K562 (cell line): ENCODE data around the gene GFI1B. TPM values are rescaled to one million over a fixed set of nuclear protein-coding genes. Genes with fewer than 3 reads are reported as not detected.

ENCODE experiments used
- ATAC-seq: fragments of 200-7000 bp; cut with Tn5 transposase; 3 replicates; pipeline ENCODE4 v1.9.1; 2020; ENCODE audit warnings: moderate library complexity
- BruUV-seq: library from RNA; stranded (reverse); fragments of 400-500 nt; replicated peaks from 2 replicates; lab custom pipeline; 2021; lab: Mats Ljungman, UMichigan
- CTCF ChIA-PET: fragments of 300-600 bp; formaldehyde crosslinking; extraction: SDS; loops from one replicate; lab custom pipeline; 2021; ENCODE audit warnings: low intra/inter-chr PET ratio; lab: Yijun Ruan, JAX
- POLR2A ChIA-PET: fragments of 300-600, 350-650 bp; sonication (Branson Sonifier 250); formaldehyde crosslinking; extraction: SDS; loops from one replicate; lab custom pipeline; 2021; ENCODE audit warnings: antibody characterized with exemption, inconsistent platforms; lab: Yijun Ruan, JAX
- DNase-seq, 4 experiments: peaks; one replicate each; pipeline versions ENCODE4 v3.0.0 to v3.0.0-alpha.2; 2011 to 2018; ENCODE audit warnings: low spot score in 3 of 4, mixed read lengths in 3 of 4; ENCODE audit errors: extremely low read depth in 1 of 4
- FAIRE-seq: peaks from 2 replicates; lab custom pipeline; 2011; peaks lifted over from hg19 to GRCh38; lab: Jason Lieb, UNC
- H2AFZ ChIP-seq: 2 replicates; pipeline ENCODE4 v1.6.0; 2011; ENCODE audit warnings: low read depth, low read length, control low read depth, inconsistent platforms
- H3K27ac ChIP-seq: fragments of 200-600 bp; 3 replicates; pipeline ENCODE4 v1.8.0; 2011; ENCODE audit warnings: low read depth, mild to moderate bottlenecking, control low read depth, inconsistent platforms, low read length, moderate library complexity, mixed read lengths; ENCODE audit errors: extremely low read depth
- H3K27me3 ChIP-seq, 2 experiments: fragments of 300-600 bp in 1 of 2; 2 replicates in 1 of 2; 3 replicates in 1 of 2; pipeline versions ENCODE4 v1.6.0 to v1.8.0; 2011; ENCODE audit warnings: inconsistent platforms in 2 of 2, low read length in 2 of 2, mild to moderate bottlenecking in 1 of 2, mixed read lengths in 1 of 2, moderate library complexity in 1 of 2; ENCODE audit not compliant: control insufficient read depth in 2 of 2, insufficient read depth in 2 of 2
- H3K36me3 ChIP-seq: fragments of 300-600 bp; 3 replicates; pipeline ENCODE4 v1.8.0; 2011; ENCODE audit warnings: mild to moderate bottlenecking, low read length, inconsistent platforms; ENCODE audit not compliant: control insufficient read depth, insufficient read depth
- H3K4me1 ChIP-seq, 2 experiments: fragments of 200-600 bp in 1 of 2; replicated peaks in 1 of 2; 2 replicates in 1 of 2; 3 replicates in 1 of 2; pipeline versions ENCODE4 v1.5.1 to v1.8.0; 2011; ENCODE audit warnings: inconsistent platforms in 2 of 2, low read length in 2 of 2, mild to moderate bottlenecking in 1 of 2, mixed read lengths in 1 of 2, moderate library complexity in 1 of 2; ENCODE audit not compliant: control insufficient read depth in 2 of 2, insufficient read depth in 2 of 2
- H3K4me2 ChIP-seq: 2 replicates; pipeline ENCODE4 v1.6.1; 2011; ENCODE audit warnings: low read length, control low read depth, inconsistent platforms, mixed read lengths; ENCODE audit not compliant: insufficient read depth
- H3K4me3 ChIP-seq: fragments of 200-600 bp; sonication (generic), shearing (Covaris generic); 2 replicates; pipeline ENCODE4 v1.5.1; 2016; ENCODE audit warnings: control low read depth, inconsistent platforms
- H3K79me2 ChIP-seq: fragments of 200-600 bp; 3 replicates; pipeline ENCODE4 v1.8.0; 2011; ENCODE audit warnings: low read length, inconsistent platforms; ENCODE audit not compliant: control insufficient read depth, insufficient read depth
- H3K9ac ChIP-seq, 2 experiments: 2 replicates each; pipeline versions ENCODE4 v1.6.0 to v1.6.1; 2011; ENCODE audit warnings: low read depth in 2 of 2, low read length in 2 of 2, control low read depth in 1 of 2, inconsistent platforms in 1 of 2, mild to moderate bottlenecking in 1 of 2, mixed read lengths in 1 of 2; ENCODE audit not compliant: insufficient read depth in 1 of 2
- H3K9me1 ChIP-seq: one replicate; pipeline ENCODE4 v1.6.0; 2011; ENCODE audit warnings: inconsistent platforms, mild to moderate bottlenecking, low read length, moderate library complexity; ENCODE audit not compliant: control insufficient read depth, insufficient read depth
- H3K9me3 ChIP-seq: replicated peaks from 2 replicates; pipeline ENCODE4 v1.5.1; 2011; ENCODE audit warnings: low read depth, low read length, inconsistent platforms; ENCODE audit not compliant: control insufficient read depth, insufficient read depth
- H4K20me1 ChIP-seq: replicated peaks from 2 replicates; pipeline ENCODE4 v1.6.1; 2011; ENCODE audit warnings: low read length, inconsistent platforms, mixed read lengths; ENCODE audit not compliant: control insufficient read depth, insufficient read depth
- ATF6 ChIP-seq: sonication (generic); formaldehyde crosslinking; IDR thresholded peaks from 2 replicates; pipeline ENCODE4 v1.4.0; 2020; ENCODE audit warnings: mild to moderate bottlenecking, missing genetic modification reagents
- CEBPB ChIP-seq: fragments of 450-650 bp; IDR thresholded peaks from 2 replicates; pipeline ENCODE4 v1.6.1; 2016; ENCODE audit warnings: missing genetic modification characterization, missing compliant biosample characterization
- CEBPG ChIP-seq, 3 experiments: fragments of 200-800 bp in 1 of 3; sonication (Bioruptor generic) in 1 of 3; sonication (generic) in 1 of 3; formaldehyde crosslinking in 1 of 3; IDR thresholded peaks in 2 of 3; conservative IDR thresholded peaks in 1 of 3; 2 replicates each; pipeline versions ENCODE4 v1.6.1 to v1.8.0; 2016 to 2022; ENCODE audit warnings: missing compliant biosample characterization in 2 of 3, missing genetic modification characterization in 2 of 3, mild to moderate bottlenecking in 1 of 3, missing genetic modification reagents in 1 of 3
- CREB3 ChIP-seq: fragments of 450-650 bp; conservative IDR thresholded peaks from 2 replicates; pipeline ENCODE4 v1.6.1; 2016; ENCODE audit warnings: missing genetic modification characterization, low read depth, mild to moderate bottlenecking, missing compliant biosample characterization, moderate library complexity
- ETV6 ChIP-seq, 3 experiments: fragments of 150-350 bp in 1 of 3; sonication (generic) in 1 of 3; formaldehyde crosslinking in 1 of 3; IDR thresholded peaks; 2 replicates each; pipeline versions ENCODE4 v1.6.1 to v1.8.0; 2014 to 2022; ENCODE audit warnings: borderline replicate concordance in 2 of 3, low read depth in 2 of 3, antibody characterized with exemption in 1 of 3, low read length in 1 of 3, mild to moderate bottlenecking in 1 of 3, missing genetic modification reagents in 1 of 3
- MCM5 ChIP-seq: fragments of 450-650 bp; IDR thresholded peaks from 2 replicates; pipeline ENCODE4 v1.6.1; 2016; ENCODE audit warnings: low read depth
- NFRKB ChIP-seq: fragments of 450-650 bp; IDR thresholded peaks from 2 replicates; pipeline ENCODE4 v1.6.1; 2016; ENCODE audit warnings: low read depth
- NR2F6 ChIP-seq: fragments of 450-650 bp; formaldehyde crosslinking; IDR thresholded peaks from 2 replicates; pipeline ENCODE4 v1.4.0; 2020; ENCODE audit warnings: mild to moderate bottlenecking
- POLR2G ChIP-seq: fragments of 200-400 bp; formaldehyde crosslinking; IDR thresholded peaks from 2 replicates; pipeline ENCODE4 v1.6.1; 2017; ENCODE audit warnings: low read depth, mild to moderate bottlenecking, antibody characterized with exemption, low read length, moderate library complexity
- RBBP5 ChIP-seq: fragments of 200-600 bp; sonication (generic); IDR thresholded peaks from 2 replicates; pipeline ENCODE4 v1.6.1; 2012; ENCODE audit warnings: borderline replicate concordance, mild to moderate bottlenecking, low read length, control low read depth, inconsistent platforms; ENCODE audit not compliant: insufficient read depth, poor library complexity, severe bottlenecking
- RBFOX2 ChIP-seq: fragments of 200-400 bp; formaldehyde crosslinking; IDR thresholded peaks from 2 replicates; pipeline ENCODE4 v1.6.1; 2017; ENCODE audit warnings: low read depth, mild to moderate bottlenecking, low read length, moderate library complexity
- ZNF431 ChIP-seq: sonication (generic); formaldehyde crosslinking; IDR thresholded peaks from 2 replicates; pipeline ENCODE4 v1.8.0; 2022; ENCODE audit warnings: mild to moderate bottlenecking, missing genetic modification reagents
- ZNF551 ChIP-seq: fragments of 250-450 bp; sonication (Bioruptor Pico); IDR thresholded peaks from 2 replicates; pipeline ENCODE4 v1.5.0; 2021; ENCODE audit warnings: mild to moderate bottlenecking, moderate library complexity
- WGBS: fragments of 100-300 bp; shearing (Covaris generic); methylation state at CpG from one replicate; pipeline ENCODE4 v1.1.6; 2016; ENCODE audit warnings: low coverage, mixed read lengths; ENCODE audit not compliant: insufficient coverage; ENCODE audit errors: missing lambda C conversion rate; 5-methylcytosine and 5-hydroxymethylcytosine counted together
- in situ Hi-C: fragments of 300-500 bp; cut with MboI; formaldehyde crosslinking; loops from 4 replicates; pipeline ENCODE4 v1.15.0; 2018; ENCODE audit warnings: inconsistent platforms, mixed read lengths
- intact Hi-C: fragments of 100-400 bp; cut with micrococcal nuclease; formaldehyde crosslinking; loops from 2 replicates; pipeline ENCODE4 v1.14.2; 2022
- polyA plus RNA-seq, 8 experiments: library from polyadenylated mRNA; depleted of rRNA in 4 of 8; stranded (reverse) in 5 of 8; unstranded in 3 of 8; fragments of >200 nt; fragmentation: Nextera tagmentation in 2 of 8; fragmentation: Illumina TruSeq in 1 of 8; extraction: Ambion mirVana in 2 of 8; extraction: Trizol in 1 of 8; gene quantifications; 2 replicates each; pipeline versions ENCODE4 v1.2.1 to v1.2.3, GENCODE V29; 2011 to 2014; ENCODE audit warnings: inconsistent platforms in 1 of 8, missing spikeins in 1 of 8
- total RNA-seq, 7 experiments: library from RNA; depleted of rRNA in 6 of 7; stranded (reverse); fragments of >200 nt in 6 of 7; fragmentation: Illumina TruSeq in 2 of 7; extraction: Trizol in 2 of 7; gene quantifications; 2 replicates each; pipeline versions ENCODE4 v1.2.1 to v1.2.3, GENCODE V29; 2011 to 2021; ENCODE audit warnings: low replicate concordance in 1 of 7

GFI1B gene
- total and polyA plus RNA-seq, 9 of the 15 experiments (the other 6 are each of a cell fraction or from before 2014, with no cell fraction given), result 8.0 to 75.7 (median 34.5) TPM

GRCh38 chr9:133003671-133004090, 25.2 kb downstream of the GFI1B start:
- peaks cover 63 to 76% of the 10 kb centered on the region in 2 experiments for H3K4me1 ChIP-seq
- DNase-seq (no peak), FAIRE-seq (no peak), ATAC-seq (peak; percentile 23)
- in situ Hi-C loops, result no loop called here
- H3K4me3 ChIP-seq, result peak overlapping the region; percentile 4; the same call in 1 of the 2 replicates
- H3K36me3 ChIP-seq, result no peaks in the 10 kb centered on the region
- 6% methylated on average over 8 of the region's 9 CpGs for WGBS
- H2AFZ ChIP-seq, result 0 out of 2 replicates have a peak overlapping the region, but pooled peaks have one; percentile 61
- BruUV-seq, result no TSS peak
- peak overlapping the region; percentile 76 for H3K4me2 ChIP-seq
- CTCF ChIA-PET, result no interaction called here
- H3K27me3 ChIP-seq, result no peaks in the 10 kb centered on the region
- peak overlapping the region; percentile 90 for H3K27ac ChIP-seq
- intact Hi-C loops, result loop anchor here (1.0 to 2.0 kb wide), 2 partner anchors 19 to 26 kb away; no protein-coding TSS in a partner anchor
- H3K9me3 ChIP-seq, result no peaks in the 10 kb centered on the region
- H4K20me1 ChIP-seq, result no peaks in the 10 kb centered on the region
- H3K9ac ChIP-seq, result peak overlapping the region; percentile 67 to 86
- POLR2A ChIA-PET, result interaction anchor here (0.6 to 1.7 kb wide), 11 partner anchors 9 to 807 kb away, joined by 3 to 11 read pairs (median 4); partner anchors contain the start of gene GTF3C5
- H3K9me1 ChIP-seq, result peaks cover 5% of the 10 kb centered on the region
- H3K79me2 ChIP-seq, result peaks cover 2% of the 10 kb centered on the region; the same call in 1 of the 3 replicates
- TF ChIP-seq ZNF431 (CRISPR knock-in tag) (peak; percentile 29; the same call in 1 of the 2 replicates), ZNF551 (CRISPR knock-in tag) (no peak), ETV6 (IDR thresholded peaks at IDR 0.05; ENCODE audit: borderline replicate concordance in 1 of 2, low read depth in 2 of 2, low read length in 1 of 2) (no peak), ETV6 (CRISPR knock-in tag; IDR thresholded peaks at IDR 0.05; ENCODE audit: borderline replicate concordance) (no peak), RBFOX2 (peak; percentile 69), CREB3 (0 out of 2 replicates have a peak, but pooled peaks have one; percentile 17), NR2F6 (0 out of 2 replicates have a peak, but pooled peaks have one; percentile 5), CEBPG (CRISPR knock-in tag; IDR thresholded peaks at IDR 0.05) (no peak; the same call in 1 of the 2 replicates), CEBPG (tag; conservative IDR thresholded peaks at IDR 0.05 in 1 of 2, IDR thresholded peaks at IDR 0.05 in 1 of 2) (peak in 1 of 2 experiments; percentile 33; a peak in 1 of 4 replicates), NFRKB (peak; percentile 33; the same call in 1 of the 2 replicates), CEBPB (tag) (peak; percentile 37; the same call in 1 of the 2 replicates), RBBP5 (peak; percentile 33), POLR2G (peak; percentile 55; the same call in 1 of the 2 replicates), ATF6 (0 out of 2 replicates have a peak, but pooled peaks have one; percentile 68), MCM5 (no peak)
